B cell (primary cell): ENCODE results near the gene MSL1. TPM values are rescaled to one million over a fixed set of nuclear protein-coding genes. Genes with fewer than 3 reads are reported as not detected.

Experiments used
- ATAC-seq: fragments of 200-7000 bp; cut with Tn5 transposase; one replicate; pipeline ENCODE4 v1.10.0; 2021; ENCODE audit warnings: low read depth, mild to moderate bottlenecking, moderate number of reproducible peaks, moderate library complexity
- CTCF ChIA-PET: fragments of 350-600 bp; sonication (Branson Sonifier 250); formaldehyde crosslinking; loops from one replicate; lab custom pipeline; 2021; ENCODE audit warnings: antibody characterized with exemption, inconsistent platforms; lab: Charles Lee
- POLR2A ChIA-PET: fragments of 350-600 bp; sonication (Branson Sonifier 250); formaldehyde crosslinking; loops from one replicate; lab custom pipeline; 2021; ENCODE audit warnings: antibody characterized with exemption; lab: Charles Lee
- DNase-seq: peaks from one replicate; pipeline ENCODE4 v3.0.0; 2013
- H2AFZ ChIP-seq: 2 replicates; pipeline ENCODE4 v1.6.1; 2012; ENCODE audit warnings: mild to moderate bottlenecking, low read depth, low read length; ENCODE audit not compliant: insufficient read depth, poor library complexity, severe bottlenecking
- H3K27ac ChIP-seq, 2 donors: 1 replicate in 1 of 2; 2 replicates in 1 of 2; pipeline ENCODE4 v1.5.1; 2012 to 2013; ENCODE audit warnings: low read length in 2 of 2, mild to moderate bottlenecking in 2 of 2, moderate library complexity in 1 of 2
- H3K27me3 ChIP-seq, 4 experiments: fragments of 200-600 bp in 1 of 4; sonication (generic) in 1 of 4; replicated peaks in 1 of 4; 1 replicate in 2 of 4; 2 replicates in 2 of 4; pipeline versions ENCODE4 v1.6.1 to v1.7.0; 2013 to 2016; ENCODE audit warnings: low read length in 3 of 4, mild to moderate bottlenecking in 2 of 4, mixed read lengths in 1 of 4, moderate library complexity in 1 of 4; ENCODE audit not compliant: insufficient read depth in 4 of 4, control insufficient read depth in 3 of 4; ENCODE audit errors: control extremely low read depth in 1 of 4
- H3K36me3 ChIP-seq, 2 experiments: replicated peaks in 1 of 2; 1 replicate in 1 of 2; 2 replicates in 1 of 2; pipeline versions ENCODE4 v1.6.1 to v1.7.1; 2013; ENCODE audit warnings: low read length in 1 of 2; ENCODE audit not compliant: insufficient read depth in 2 of 2, control insufficient read depth in 1 of 2; ENCODE audit errors: control extremely low read depth in 1 of 2, extremely low read depth in 1 of 2
- H3K4me1 ChIP-seq, 2 donors: fragments of 200-600 bp in 1 of 2; sonication (generic) in 1 of 2; 1 replicate in 1 of 2; 2 replicates in 1 of 2; pipeline versions ENCODE4 v1.5.1 to v1.6.1; 2013 to 2017; ENCODE audit warnings: low read length in 2 of 2; ENCODE audit not compliant: control insufficient read depth in 2 of 2, insufficient read depth in 2 of 2
- H3K4me2 ChIP-seq: replicated peaks from 2 replicates; pipeline ENCODE3; 2012; ENCODE audit warnings: mild to moderate bottlenecking, low read depth, low read length; ENCODE audit not compliant: poor library complexity, severe bottlenecking
- H3K4me3 ChIP-seq, 5 experiments: fragments of 200-600 bp in 1 of 5; sonication (generic) in 1 of 5; 1 replicate in 3 of 5; 2 replicates in 2 of 5; pipeline versions ENCODE4 v1.5.1 to v1.7.0; 2011 to 2016; ENCODE audit warnings: low read length in 4 of 5, mild to moderate bottlenecking in 4 of 5, low read depth in 2 of 5, control low read depth in 1 of 5, moderate library complexity in 1 of 5; ENCODE audit not compliant: insufficient read depth in 1 of 5; ENCODE audit errors: control extremely low read depth in 1 of 5, extremely low read depth in 1 of 5
- H3K79me2 ChIP-seq: fragments of 200-600 bp; sonication (generic); one replicate; pipeline ENCODE4 v1.6.0; 2016; ENCODE audit warnings: low read length; ENCODE audit not compliant: control insufficient read depth, insufficient read depth
- H3K9ac ChIP-seq: fragments of 200-600 bp; sonication (generic); 2 replicates; pipeline ENCODE4 v1.6.1; 2017; ENCODE audit warnings: mild to moderate bottlenecking, low read length, moderate library complexity
- H3K9me3 ChIP-seq, 3 donors: one replicate each; pipeline versions ENCODE4 v1.6.1 to v1.7.1; 2013; ENCODE audit warnings: low read length in 2 of 3; ENCODE audit not compliant: control insufficient read depth in 2 of 3, insufficient read depth in 1 of 3; ENCODE audit errors: control extremely low read depth in 1 of 3
- H4K20me1 ChIP-seq: 2 replicates; pipeline ENCODE4 v1.6.0; 2012; ENCODE audit warnings: mild to moderate bottlenecking, low read length; ENCODE audit not compliant: insufficient read depth, control insufficient read depth, poor library complexity, severe bottlenecking
- H3K27ac Mint-ChIP-seq: one replicate; pipeline ENCODE4 v1.8.0; 2021; ENCODE audit warnings: mixed read lengths
- H3K27me3 Mint-ChIP-seq: one replicate; pipeline ENCODE4 v1.8.0; 2021; ENCODE audit warnings: mixed read lengths
- H3K4me1 Mint-ChIP-seq: one replicate; pipeline ENCODE4 v1.8.0; 2021; ENCODE audit warnings: mixed read lengths
- H3K4me3 Mint-ChIP-seq: one replicate; pipeline ENCODE4 v1.8.0; 2021; ENCODE audit warnings: mixed read lengths
- H3K9me3 Mint-ChIP-seq: one replicate; pipeline ENCODE4 v1.8.0; 2022; ENCODE audit warnings: mixed read lengths; ENCODE audit not compliant: insufficient read depth
- CTCF ChIP-seq: fragments of 200-600 bp; IDR thresholded peaks from one replicate; pipeline ENCODE4 v1.8.0; 2022; ENCODE audit warnings: antibody characterized with exemption, mild to moderate bottlenecking
- EZH2 ChIP-seq: IDR thresholded peaks from 2 replicates; pipeline ENCODE4 v1.6.1; 2012; ENCODE audit warnings: borderline replicate concordance, low read depth, mild to moderate bottlenecking, moderate library complexity, low read length; ENCODE audit not compliant: insufficient read depth, poor library complexity, severe bottlenecking
- WGBS: methylation state at CpG from one replicate; pipeline ENCODE4 v1.1.5; 2013; ENCODE audit warnings: missing lambda C conversion rate; ENCODE audit not compliant: insufficient coverage; 5-methylcytosine and 5-hydroxymethylcytosine counted together
- intact Hi-C: fragments of 100-400 bp; cut with micrococcal nuclease; formaldehyde crosslinking; loops from one replicate; pipeline ENCODE4 v1.10.0; 2022
- polyA plus RNA-seq: library from polyadenylated mRNA; depleted of rRNA; stranded (reverse); fragments of >200 nt; gene quantifications from 2 replicates; pipeline ENCODE4 v1.2.3, GENCODE V29; 2012
- total RNA-seq, 2 donors: library from RNA; stranded (reverse); fragments of 120-200 nt in 1 of 2; gene quantifications; 1 replicate in 1 of 2; 2 replicates in 1 of 2; pipeline versions ENCODE4 v1.2.3 to v1.2.4, GENCODE V29; 2013 to 2022

MSL1 gene
- total and polyA plus RNA-seq, 2 donors (not counting 1 experiment from before 2014, with no cell fraction given): 80.1 to 129 TPM

GRCh38 chr17:40090237-40091119 lies 31.3 kb upstream of the MSL1 start:
- Histone ChIP-seq H3K79me2 (peaks cover 3% of the 10 kb centered on the region), H3K27me3 (no peaks in the 10 kb centered on the region), H3K9me3 (no peaks in the 10 kb centered on the region), H3K9ac (no peak overlapping the region), H3K4me3 (no peak overlapping the region), H3K27ac (no peak overlapping the region), H4K20me1 (no peaks in the 10 kb centered on the region), H2AFZ (no peak overlapping the region), H3K4me1 (peaks cover 7 to 14% of the 10 kb centered on the region in 2 donors), H3K36me3 (peaks cover 2 to 54% of the 10 kb centered on the region in 2 experiments), H3K4me2 (no peak overlapping the region)
- TF ChIP-seq CTCF: no peak
- no peak for TF ChIP-seq EZH2
- no peak overlapping the region for H3K27ac Mint-ChIP-seq
- no peaks in the 10 kb centered on the region for H3K27me3 Mint-ChIP-seq
- no peaks in the 10 kb centered on the region for H3K9me3 Mint-ChIP-seq
- 94% methylated on average over 4 of the region's 14 CpGs for WGBS
- no peak for ATAC-seq
- intact Hi-C loops: no loop called here
- DNase-seq: no peak
- POLR2A ChIA-PET: interaction anchor here (0.6 to 1.4 kb wide), 4 partner anchors 16 to 655 kb away, joined by 3 to 5 read pairs (median 3); partner anchors contain the start of gene MED24
- H3K4me1 Mint-ChIP-seq: peaks cover 18% of the 10 kb centered on the region
- H3K4me3 Mint-ChIP-seq: no peak overlapping the region
- CTCF ChIA-PET: interaction anchor here (0.9 to 3.9 kb wide), 8 partner anchors 9 to 78 kb away, joined by 3 to 29 read pairs (median 4); no protein-coding TSS in a partner anchor
